HG03196 (cell line): ENCODE results near the gene IFT74.

ENCODE experiments used
- ATAC-seq: cut with Tn5 transposase; IDR thresholded peaks from one replicate; pipeline ENCODE4 v1.9.1; 2021; ENCODE audit not compliant: unreplicated experiment

The IFT74 gene

DNA sequence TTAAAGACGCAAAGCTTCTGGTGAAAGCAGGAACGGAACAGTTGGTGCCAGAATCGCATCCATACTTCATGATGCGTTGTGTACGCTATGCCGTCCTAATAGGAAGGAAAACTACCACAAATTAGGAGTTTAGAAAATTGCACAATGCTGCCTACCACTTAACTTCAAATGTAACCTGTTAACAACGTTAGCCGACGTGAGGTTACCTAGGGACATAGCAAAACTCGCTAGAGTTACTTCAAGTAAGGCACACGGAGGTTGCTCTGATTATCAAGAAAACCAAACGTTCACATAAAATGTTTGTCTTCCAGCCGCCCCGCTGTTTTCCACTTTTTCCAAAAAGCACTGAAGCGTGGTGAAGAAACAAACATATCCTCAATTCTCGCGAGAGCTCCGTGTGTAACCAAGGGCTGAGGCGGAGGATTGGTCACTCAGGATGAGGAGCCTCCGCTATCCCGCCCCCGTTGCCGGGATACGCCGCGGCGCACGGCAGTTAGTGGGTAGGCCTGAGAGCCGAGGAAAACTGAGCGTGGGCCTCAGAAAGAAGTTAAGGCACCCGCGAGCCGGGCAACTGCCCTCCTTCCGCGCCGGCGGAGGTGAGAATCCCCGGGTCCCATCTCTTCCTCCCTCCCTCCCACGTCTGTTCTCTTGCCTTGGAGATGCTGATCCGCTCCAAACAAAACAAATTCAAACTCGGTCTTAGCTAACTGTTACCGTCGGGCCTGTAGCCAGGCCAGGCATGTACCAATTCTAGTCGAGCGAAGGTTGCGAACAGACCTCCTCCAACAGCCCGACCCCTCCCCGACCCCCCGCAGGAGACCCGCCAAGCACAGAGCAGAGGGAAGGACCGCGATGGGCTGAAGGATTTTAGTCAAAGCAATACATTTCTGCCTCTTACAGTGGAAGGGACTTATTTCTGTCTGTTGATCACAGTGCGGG is at the start of gene IFT74:
TSS of gene IFT74 (plus strand) at position 492 of the 939 bp plus-strand sequence. CDS start 5,556 bp downstream, outside the sequence.
- peak; percentile 100 for ATAC-seq

DNA sequence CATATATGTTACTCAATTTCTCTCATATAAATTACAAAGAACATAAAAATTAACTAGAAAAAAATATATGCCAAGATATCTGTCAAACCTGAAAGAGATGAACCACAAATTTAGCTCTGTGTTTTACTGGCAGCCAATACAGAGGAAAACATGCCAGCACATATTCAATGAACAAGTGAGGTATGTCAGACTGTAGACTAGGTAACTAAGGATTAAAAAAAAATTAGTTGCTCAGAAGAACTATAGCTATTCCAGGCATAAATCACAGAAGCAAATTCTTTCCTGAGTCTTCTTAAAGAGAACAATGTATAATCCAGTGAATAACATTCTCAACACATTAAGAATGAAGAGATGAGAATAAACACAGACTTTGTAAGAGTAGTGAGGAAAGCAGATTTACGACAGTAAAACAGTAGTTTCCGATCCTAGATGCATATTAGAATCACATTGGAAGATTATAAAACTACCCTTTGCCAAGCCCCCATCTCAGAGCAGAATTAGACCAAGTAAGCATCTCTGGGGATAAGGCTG is 43.0 kb upstream of the IFT74 start:
- no peak for ATAC-seq

DNA sequence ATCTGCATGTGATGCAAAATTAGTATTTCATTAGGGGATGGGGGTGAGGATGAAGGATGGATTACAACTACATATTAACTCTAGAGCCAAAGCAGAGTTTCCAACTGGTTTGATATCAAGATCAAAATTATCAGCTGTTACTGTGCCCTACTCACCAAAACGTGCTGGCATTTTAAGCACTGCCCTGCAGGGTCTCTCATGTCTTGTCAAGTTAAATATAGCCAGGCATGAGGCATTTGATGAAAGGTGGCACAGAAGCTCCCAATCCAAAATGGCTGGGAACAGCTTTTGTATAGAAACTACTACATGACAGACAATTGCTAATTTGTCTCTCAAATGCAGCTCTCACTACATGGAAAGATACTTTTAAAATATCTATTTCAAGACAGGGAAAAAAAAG is 36.5 kb upstream of the IFT74 start:
- no peak for ATAC-seq

DNA sequence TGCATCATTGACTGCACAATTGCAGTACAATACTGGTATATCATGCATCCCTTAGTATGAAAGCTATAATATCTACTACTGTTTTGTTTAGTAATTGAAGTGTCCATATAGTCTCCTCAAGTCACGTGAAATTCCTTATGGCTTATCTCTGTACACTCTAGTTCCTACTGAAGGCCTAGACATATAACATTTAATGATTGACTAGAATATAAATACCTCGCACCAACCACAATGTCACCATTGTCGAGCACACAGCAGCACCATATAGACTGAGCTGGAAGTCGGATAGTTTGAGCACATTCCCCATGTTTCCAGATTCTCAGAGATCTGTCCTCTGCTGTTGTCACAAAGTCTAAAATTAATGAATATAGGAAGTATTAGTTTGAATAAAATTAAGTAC is 30.6 kb upstream of the IFT74 start:
- no peak for ATAC-seq

DNA sequence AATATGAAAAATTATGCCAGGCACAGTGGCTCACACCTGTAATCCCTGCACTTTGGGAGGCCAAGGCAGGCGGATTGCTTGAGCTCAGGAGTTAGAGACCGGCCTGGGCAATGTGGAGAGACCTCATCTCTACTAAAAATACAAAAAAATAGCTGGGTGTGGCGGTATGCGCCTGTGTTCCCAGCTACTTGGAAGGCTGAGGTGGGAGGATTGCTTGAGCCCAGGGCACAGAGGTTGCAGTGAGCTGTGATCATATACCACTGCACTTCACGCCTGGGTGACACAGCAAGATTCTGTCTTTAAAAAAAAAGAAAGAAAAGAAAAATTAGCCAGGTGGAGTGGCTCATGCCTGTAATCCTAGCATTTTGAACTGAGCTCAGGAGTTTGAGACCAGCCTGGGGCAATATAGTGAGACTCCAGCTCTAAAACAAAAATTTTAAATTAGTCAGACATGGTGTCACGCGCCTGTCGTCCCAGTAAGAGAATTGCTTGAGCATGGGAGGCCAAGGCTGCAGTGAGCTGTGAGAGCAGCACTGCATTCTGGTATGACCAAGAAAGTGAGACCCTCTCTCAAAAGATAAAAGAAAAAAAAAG is 27.2 kb upstream of the IFT74 start:
- no peak for ATAC-seq

DNA sequence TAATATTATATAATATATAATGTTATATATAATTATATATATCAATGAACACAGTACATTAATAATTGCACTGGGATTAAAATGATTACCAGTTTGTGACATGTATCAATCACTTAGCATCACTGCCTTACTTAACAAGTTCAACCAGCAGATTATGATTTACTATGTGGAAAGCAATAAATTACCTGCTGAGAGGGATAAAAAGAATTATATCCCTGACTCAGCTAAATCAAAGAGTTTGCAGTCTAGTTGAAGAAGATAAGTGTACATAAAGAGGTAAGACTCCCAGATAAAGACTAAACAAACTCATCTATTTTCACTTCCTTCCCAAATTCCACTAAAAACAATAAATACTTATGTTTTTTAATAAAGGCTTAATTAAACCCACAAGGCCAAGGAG is 20.4 kb upstream of the IFT74 start:
- no peak for ATAC-seq

DNA sequence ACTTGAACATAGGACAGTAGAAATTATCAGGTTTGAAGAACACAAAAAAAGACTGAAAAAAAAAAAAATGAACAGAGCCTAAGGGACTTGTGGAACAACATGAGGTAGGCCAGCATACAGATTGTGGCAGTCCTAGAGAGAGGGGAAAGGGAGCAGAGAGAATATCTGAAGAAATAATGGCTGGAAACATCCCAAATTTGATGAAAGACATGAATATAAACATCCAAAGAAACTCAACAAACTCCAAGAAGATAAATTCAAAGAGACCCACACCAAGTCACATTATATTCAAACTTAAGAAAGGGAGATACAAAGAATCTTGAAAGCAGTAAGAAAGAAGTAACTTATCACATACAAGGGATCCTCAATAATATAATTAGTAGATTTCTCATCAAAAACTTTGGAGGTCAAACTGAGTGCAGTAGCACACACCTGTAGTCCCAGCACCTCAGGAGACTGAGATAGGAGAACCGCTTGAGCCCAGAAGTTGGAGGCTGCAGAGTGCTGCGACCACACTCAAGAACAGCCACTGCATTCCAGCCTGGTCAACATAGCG is 18.3 kb upstream of the IFT74 start:
- no peak for ATAC-seq

DNA sequence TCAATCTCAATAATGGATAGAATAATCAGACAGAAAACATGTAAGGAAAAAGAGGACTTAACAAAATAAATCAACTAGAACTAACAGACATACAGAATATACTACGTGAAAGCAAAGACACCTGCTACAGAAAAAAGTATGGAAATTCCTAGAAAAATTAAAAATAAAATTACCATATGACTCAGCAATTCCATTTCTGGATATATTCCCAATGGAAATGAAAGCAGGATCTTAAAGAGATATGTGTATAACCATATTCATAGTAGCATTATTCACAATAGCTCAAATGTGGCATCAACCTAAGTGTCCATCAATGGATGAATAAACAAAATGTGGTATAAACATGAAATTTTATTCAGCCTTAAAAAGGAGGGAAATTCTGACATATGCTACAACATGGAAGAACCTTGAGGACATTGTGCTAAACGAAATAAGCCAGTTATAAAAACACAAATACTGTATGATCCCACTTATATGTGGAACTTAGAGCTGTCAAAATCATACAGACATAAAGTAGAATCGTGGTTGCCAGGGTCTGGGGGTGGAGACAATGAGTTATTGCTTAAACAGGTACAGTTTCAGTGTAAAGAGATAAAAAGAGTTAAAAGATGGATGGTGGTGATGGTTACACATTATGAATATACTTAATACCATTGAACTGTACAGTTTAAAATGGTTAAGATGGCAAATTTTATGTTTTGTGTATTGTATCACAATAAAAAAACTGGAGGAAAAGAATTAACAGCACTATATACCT is 16.1 kb upstream of the IFT74 start:
- ATAC-seq = no peak

DNA sequence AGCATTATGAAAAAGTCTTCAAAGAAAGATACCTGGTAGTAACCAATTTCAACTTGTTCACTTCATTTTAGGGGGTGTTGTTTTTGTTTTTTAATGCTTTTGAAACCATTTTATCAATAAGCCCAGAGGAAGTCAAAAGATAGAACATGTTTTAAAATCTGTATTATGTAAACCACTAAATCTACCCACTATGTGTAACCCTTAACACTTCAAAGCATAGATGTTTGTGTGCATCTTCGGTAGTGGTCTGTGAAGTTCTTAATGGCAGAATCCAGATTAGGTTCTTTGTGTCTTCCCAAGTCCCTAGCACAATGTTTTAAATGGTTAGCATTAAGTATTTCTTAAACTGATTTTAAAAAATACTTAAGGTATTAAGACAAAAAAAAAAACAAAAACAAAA is 15.4 kb upstream of the IFT74 start:
- no peak for ATAC-seq

DNA sequence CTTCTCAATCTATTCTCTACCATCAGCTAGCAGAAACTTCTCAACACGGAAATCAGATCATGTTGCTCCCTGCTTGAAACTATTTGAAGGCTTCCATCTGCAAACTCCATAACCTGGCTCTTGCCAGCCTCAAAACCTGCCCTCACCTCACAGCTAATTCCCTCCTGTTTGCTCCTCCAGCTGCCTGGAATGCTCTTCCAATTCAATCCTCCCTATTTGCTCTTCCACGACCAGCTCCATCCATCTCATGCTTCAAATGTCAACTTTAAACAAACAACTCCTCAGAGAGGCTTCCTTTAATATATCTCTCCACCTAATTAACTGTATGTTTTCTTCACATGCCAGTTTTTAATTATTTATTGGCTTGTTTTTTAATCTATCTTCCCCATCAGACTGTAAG is 10.6 kb upstream of the IFT74 start:
- no peak for ATAC-seq

DNA sequence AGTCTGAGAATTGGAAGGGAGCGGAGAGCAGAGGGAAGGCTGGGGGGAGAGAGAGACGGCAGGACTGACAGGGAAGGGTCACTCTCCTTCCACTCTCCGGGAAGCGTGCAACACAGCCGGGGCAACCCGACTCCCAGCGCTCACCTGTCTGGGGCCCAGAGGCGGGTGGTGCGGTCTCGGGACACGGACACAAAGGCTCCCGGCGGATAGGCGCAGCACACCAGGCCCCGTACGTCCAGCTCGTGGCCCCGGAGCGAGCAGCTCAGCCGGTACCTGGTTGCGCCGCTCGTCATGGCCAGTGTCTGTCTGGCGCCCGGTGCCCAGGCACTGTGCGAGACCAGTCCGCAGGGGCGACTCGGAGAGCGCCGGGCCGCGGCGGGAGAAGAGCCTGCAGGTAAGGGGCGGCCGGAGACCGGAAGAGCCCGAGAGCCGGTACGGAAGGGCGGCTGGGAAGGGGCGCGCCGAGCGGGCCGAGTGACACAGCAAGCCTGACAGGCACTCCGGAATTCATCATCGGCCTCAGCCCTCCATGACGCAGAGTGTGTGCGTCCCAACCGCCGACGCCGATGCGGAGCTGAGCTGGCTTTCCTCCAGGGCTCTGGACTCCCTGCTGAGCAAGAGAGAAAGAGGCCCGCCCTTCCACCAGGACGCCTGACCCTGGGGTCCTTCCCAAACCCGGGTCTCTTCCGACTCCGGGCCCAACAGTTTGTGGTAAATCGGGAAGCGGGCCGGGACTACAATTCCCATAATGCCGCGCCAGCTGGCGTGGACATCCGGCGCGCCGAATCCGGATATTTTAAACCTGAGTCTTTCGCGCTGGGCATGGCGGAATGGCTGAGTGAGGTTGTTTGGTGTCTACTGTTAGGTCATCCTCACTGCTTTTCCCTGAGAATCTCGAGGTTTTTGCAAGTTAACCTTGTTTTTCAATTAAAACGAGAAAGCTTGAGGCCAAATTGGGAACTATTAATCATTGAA is 9.2 kb upstream of the IFT74 start, which contains the start of gene PLAA:
TSS of gene PLAA (minus strand) at position 490 of the 975 bp plus-strand sequence. CDS start at position 293, 197 bp downstream.
- peak; percentile 98 for ATAC-seq

DNA sequence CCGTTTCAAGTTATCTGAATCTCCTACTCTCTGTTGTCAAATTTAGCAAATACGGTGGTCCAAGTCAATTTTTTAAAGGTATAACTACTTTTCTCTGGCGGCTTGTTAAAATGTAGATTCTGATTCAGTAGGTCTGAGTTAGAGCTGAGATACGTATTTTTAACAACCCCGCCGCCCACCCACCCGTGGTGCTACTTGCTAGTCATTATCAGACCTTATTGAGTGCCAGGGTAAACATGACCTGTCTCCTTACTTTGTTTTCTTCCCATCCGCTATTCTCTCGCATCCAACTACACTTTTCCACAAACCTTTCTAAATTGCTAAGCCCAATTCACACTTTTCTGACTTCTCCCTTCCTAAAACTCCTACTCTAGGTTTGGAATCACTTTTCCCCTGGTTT is 8.5 kb upstream of the IFT74 start:
- no peak for ATAC-seq

DNA sequence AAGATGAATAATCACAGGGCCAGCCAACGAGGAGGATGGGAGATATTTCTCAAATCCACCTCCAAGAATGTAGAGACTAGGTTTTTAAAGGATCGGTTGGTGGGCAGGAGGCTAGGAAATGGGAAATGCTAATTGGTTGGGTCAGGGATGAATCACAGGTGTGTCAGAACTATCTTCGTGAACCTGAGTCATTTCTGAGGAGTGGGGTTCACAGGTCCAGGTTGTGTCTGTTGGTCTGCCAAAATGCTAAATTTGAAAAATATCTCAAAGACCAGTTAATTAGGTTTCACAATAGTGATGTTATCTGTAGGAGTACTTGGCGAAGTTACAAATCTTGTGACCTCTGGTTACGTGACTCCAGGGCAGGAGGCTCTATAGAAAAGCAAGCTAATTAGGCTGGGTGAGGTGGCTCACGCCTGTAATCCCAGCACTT is 6.6 kb upstream of the IFT74 start:
- ATAC-seq = no peak

DNA sequence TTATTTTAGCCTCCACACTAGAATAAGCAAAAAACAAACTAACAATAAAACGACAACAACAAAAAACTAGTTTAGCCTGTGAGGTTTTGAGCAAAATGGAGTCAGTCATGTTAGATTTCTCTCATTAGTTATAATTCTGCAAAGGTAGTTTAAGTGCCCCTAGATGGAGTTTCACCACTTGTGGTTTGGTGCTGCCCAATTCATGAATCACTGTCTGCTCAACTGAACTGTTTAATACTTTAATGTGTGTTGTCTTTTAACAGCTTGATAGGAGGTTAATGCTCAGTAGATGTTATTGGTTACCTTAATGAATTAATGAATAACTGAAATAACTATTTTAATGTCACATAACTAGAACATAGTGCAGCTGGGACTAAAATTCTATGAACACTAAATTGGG is 5.7 kb upstream of the IFT74 start:
- no peak for ATAC-seq

DNA sequence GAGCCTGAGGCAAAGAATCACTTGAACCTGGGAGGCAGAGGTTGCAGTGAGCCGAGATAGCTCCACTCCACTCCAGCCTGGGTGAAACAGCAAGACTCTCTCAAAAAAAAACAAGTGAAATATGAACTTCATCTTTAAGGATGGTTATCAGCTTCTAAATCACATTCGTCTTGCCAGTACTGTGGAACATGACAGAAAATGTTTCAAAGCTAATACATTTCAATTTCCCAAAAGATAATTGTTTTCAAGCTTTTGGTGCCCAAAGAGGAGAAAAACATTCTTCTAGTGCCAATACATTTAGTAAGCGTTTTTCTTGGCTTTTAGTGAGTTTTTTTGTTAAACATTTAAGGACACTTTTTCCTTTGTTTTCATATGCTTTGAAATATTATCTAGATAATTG is 4.4 kb upstream of the IFT74 start:
- ATAC-seq = no peak

DNA sequence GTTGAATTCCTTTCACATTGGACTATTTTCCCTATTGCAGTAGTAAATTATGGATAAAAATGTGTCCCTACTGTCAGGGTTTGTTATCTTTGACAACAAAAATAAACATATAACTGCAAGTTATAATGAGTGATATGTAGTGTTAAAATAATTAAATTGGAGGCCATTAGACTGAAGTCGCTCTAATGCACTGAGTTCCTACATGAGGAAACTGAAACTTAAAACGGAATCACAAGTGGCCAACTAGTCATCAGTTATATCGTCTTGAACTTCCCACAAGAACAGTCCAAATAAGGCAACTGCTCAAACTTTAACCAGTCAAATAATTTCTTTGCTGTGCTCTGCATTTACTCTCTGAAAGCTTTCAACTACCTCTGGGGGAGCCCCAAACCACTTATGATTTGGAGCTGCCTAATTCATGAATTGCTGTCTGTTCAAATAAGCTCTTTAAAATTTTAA is 2.1 kb upstream of the IFT74 start:
- ATAC-seq = no peak

DNA sequence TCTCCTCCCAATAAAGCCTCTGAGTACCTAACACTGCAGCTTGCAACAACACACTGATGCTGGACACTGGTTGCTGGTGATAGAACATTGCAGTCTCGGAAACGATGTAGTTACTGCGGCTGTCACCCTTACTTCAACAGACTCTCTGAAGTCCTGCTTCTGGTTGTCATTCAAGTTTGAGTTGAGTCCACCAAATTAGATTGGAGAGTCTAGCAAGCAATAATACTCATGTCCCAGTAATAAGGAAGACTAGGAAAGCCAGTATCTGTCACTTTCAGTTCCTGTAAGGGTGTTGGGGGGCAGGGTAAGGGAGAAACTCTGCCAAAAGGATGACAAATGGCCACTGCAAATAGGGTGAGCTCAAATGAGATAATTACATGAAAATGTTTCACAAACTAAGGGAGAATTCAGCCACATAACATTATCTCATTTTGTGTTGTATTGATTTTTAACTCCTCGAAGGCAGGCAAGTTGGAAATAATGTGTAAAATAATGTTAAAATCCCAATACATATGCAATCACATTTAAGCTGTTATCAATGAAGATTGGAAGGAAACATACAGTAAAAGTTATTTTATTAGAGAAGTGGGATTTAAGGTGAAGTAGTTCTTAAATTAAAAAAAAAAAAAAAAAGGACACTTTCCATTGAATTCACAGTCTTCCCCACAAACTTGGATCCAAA is 849 bp upstream of the IFT74 start:
- ATAC-seq = no peak

DNA sequence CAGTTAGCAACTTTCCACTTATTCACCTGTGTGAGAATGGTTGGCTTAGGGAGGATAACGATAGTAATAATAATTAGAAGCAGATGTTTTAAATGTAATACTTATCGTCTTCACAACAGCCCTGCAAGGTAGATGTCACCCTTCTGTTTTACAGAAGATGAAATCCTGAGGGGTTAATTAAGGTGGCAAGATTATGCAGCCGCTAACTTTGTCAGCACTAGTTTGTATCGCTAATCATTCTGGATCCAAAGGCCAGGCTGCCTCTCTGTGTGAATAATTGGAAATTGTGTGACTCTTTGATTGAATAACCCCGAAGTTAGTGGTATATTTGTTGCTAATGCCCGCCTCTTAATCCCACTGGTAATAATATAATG is 635 bp downstream of the IFT74 start:
- no peak for ATAC-seq

DNA sequence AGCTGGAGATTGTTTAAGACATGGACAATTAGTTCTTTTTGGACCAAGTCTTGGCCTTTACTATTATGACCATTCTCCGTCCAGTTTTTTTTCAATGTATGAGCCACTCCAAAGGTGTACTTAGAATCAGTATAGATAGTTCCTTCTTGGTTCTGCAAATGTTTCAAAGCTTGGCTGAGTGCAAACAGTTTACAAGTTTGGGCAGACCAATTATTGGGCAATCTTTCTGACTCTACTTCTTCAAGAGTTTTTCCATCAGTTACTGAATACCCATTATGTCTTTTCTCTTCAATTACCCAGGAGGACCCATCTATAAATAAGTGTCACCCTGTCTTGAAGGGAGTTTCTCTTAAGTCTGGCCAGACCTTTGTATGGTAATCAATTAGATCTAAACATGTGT is 15.5 kb downstream of the IFT74 start:
- ATAC-seq = no peak
